Transverse colon (tissue), 3 donors: ENCODE data around the gene TMEM164.

ENCODE experiments used
- POLR2A ChIP-seq: fragments of 450-650 bp; IDR thresholded peaks from one replicate; pipeline ENCODE4 v1.6.1; 2016; ENCODE audit warnings: antibody characterized with exemption, mild to moderate bottlenecking, moderate library complexity
- TF ChIP-seq, protein P1 (sequence below), 5 experiments: fragments of 200-600 bp in 3 of 5; fragments of 450-650 bp in 2 of 5; sonication (generic) in 3 of 5; IDR thresholded peaks; 1 replicate in 2 of 5; 2 replicates in 3 of 5; pipeline ENCODE4 v1.5.1; 2016 to 2017; ENCODE audit warnings: antibody characterized with exemption in 5 of 5, inconsistent platforms in 3 of 5, mild to moderate bottlenecking in 2 of 5, moderate library complexity in 1 of 5

GRCh38 chrX:109974906-109975655 is 27.8 kb upstream of the TMEM164 start:
- TF ChIP-seq POLR2A, result no peak
- TF ChIP-seq, protein P1, sequence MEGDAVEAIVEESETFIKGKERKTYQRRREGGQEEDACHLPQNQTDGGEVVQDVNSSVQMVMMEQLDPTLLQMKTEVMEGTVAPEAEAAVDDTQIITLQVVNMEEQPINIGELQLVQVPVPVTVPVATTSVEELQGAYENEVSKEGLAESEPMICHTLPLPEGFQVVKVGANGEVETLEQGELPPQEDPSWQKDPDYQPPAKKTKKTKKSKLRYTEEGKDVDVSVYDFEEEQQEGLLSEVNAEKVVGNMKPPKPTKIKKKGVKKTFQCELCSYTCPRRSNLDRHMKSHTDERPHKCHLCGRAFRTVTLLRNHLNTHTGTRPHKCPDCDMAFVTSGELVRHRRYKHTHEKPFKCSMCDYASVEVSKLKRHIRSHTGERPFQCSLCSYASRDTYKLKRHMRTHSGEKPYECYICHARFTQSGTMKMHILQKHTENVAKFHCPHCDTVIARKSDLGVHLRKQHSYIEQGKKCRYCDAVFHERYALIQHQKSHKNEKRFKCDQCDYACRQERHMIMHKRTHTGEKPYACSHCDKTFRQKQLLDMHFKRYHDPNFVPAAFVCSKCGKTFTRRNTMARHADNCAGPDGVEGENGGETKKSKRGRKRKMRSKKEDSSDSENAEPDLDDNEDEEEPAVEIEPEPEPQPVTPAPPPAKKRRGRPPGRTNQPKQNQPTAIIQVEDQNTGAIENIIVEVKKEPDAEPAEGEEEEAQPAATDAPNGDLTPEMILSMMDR (IDR thresholded peaks at IDR 0.05), result no peak
